Measurements from ENCODE around the gene CARS2.

The CARS2 gene

DNA sequence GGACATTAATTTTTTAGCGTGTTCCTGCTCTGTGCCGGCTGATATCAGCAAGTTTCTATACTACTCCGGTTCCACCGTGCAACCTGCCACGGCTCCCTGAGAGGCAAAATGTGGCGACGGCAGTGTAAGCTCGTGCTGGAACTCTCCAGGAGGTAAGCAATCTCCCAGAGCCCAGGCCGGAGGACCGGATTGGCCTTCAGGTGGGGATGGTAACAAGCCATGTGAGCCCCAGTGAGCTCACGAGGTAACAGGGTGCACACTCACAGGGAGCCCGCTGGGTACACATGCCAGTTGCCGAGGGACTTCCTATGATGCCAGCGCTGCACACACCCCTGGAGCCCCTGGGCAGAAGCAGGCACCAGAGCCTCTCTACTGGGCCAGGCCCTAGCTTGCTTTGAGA, 52.1 kb downstream of the CARS2 start:
- Histone ChIP-seq H3K36me3 (peaks cover 63% of the 10 kb centered on the region), H3K27me3 (no peaks in the 10 kb centered on the region), H3K4me3 (ENCODE audit: low read depth in 1 of 2, low read length in 1 of 2) (no peak overlapping the region), H3K27ac (no peak overlapping the region), H3K4me1 (ENCODE audit: control insufficient read depth in 1 of 2, insufficient read depth in 1 of 2, low read depth in 1 of 2, low read length in 1 of 2) (peaks cover 19 to 20% of the 10 kb centered on the region in 2 experiments), H3K9me3 (no peaks in the 10 kb centered on the region)
- TF ChIP-seq, protein P1, sequence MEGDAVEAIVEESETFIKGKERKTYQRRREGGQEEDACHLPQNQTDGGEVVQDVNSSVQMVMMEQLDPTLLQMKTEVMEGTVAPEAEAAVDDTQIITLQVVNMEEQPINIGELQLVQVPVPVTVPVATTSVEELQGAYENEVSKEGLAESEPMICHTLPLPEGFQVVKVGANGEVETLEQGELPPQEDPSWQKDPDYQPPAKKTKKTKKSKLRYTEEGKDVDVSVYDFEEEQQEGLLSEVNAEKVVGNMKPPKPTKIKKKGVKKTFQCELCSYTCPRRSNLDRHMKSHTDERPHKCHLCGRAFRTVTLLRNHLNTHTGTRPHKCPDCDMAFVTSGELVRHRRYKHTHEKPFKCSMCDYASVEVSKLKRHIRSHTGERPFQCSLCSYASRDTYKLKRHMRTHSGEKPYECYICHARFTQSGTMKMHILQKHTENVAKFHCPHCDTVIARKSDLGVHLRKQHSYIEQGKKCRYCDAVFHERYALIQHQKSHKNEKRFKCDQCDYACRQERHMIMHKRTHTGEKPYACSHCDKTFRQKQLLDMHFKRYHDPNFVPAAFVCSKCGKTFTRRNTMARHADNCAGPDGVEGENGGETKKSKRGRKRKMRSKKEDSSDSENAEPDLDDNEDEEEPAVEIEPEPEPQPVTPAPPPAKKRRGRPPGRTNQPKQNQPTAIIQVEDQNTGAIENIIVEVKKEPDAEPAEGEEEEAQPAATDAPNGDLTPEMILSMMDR (IDR thresholded peaks at IDR 0.05), result no peak

DNA sequence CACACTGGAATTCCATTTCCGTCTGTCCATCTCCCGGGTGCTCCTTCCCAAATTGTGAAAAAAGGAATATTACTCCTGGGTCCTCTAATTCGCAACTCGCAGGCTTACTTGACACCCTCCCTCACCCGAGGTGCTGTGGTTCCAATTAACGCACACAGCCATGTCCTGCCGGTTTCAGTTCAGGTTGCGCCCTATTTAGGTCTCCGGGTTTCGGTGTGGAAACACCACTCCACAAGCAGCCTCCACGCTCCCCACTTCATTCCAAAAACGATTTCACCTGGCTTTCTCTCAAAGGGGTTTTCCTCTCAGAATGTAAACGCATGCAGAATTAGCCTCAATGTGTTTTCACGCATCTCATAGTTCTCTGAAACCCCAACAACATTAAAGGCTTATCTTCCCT, 52.6 kb downstream of the CARS2 start:
- TF ChIP-seq, protein P1 (IDR thresholded peaks at IDR 0.05), result no peak
- H3K4me3 ChIP-seq (ENCODE audit: low read depth in 1 of 2, low read length in 1 of 2), result no peak overlapping the region
- peaks cover 13 to 15% of the 10 kb centered on the region in 2 experiments for H3K4me1 ChIP-seq (ENCODE audit: control insufficient read depth in 1 of 2, insufficient read depth in 1 of 2, low read depth in 1 of 2, low read length in 1 of 2)
- no peak overlapping the region for H3K27ac ChIP-seq
- H3K9me3 ChIP-seq, result no peaks in the 10 kb centered on the region
- peaks cover 68% of the 10 kb centered on the region for H3K36me3 ChIP-seq
- H3K27me3 ChIP-seq, result no peaks in the 10 kb centered on the region

DNA sequence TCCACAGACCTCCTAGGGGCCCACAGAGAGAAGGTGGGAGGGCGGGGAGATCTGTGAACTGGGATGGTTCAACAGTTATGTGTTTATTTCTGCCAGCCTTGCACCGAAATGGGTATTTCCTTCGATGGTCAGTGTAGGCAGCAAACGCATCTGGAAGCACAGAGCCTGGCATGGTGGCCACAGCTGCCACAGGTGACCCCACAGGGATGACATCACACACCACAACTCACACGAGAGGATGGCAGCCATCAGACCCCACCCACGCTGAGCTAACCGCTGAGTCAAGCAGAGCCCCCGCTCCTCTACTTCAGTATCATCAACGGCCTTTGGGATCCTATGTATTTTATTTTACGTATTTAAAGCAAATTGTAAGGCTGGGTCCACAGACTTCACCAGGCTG, 53.2 kb downstream of the CARS2 start:
- Histone ChIP-seq H3K9me3 (no peaks in the 10 kb centered on the region), H3K36me3 (peaks cover 74% of the 10 kb centered on the region), H3K4me1 (ENCODE audit: control insufficient read depth in 1 of 2, insufficient read depth in 1 of 2, low read depth in 1 of 2, low read length in 1 of 2) (peaks cover 8 to 10% of the 10 kb centered on the region in 2 experiments), H3K27ac (no peak overlapping the region), H3K4me3 (ENCODE audit: low read depth in 1 of 2, low read length in 1 of 2) (no peak overlapping the region), H3K27me3 (no peaks in the 10 kb centered on the region)
- TF ChIP-seq, protein P1 (IDR thresholded peaks at IDR 0.05), result no peak

DNA sequence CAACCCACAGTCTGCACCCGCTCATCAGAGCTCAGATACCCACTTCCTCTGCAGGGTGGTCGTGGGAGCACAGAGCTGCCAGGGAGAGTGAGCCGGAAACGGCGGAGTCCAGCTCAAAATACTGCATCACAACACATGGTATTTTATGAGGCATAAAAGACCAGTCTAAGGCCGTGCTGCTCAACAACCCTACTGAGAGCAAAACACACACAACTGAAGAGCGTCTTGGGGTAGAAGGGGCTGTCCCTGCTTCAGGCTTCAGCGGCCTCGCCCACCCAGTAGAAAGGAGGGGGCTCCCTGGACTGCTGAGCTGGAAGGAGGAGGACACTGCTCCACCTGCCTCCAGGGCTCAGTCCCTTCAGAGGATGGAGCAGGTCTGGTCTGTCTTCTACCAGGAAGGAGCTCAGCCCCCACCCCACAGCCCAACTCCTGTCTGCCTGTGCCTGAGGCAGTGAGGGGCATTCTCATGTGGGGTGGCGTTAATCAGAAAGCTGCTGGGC, 53.6 kb downstream of the CARS2 start:
- Histone ChIP-seq H3K4me3 (ENCODE audit: low read depth in 1 of 2, low read length in 1 of 2) (no peak overlapping the region), H3K9me3 (no peaks in the 10 kb centered on the region), H3K27me3 (no peaks in the 10 kb centered on the region), H3K27ac (no peak overlapping the region), H3K36me3 (peaks cover 78% of the 10 kb centered on the region), H3K4me1 (ENCODE audit: control insufficient read depth in 1 of 2, insufficient read depth in 1 of 2, low read depth in 1 of 2, low read length in 1 of 2) (peaks cover 3 to 5% of the 10 kb centered on the region in 2 experiments)
- TF ChIP-seq, protein P1 (IDR thresholded peaks at IDR 0.05), result no peak

DNA sequence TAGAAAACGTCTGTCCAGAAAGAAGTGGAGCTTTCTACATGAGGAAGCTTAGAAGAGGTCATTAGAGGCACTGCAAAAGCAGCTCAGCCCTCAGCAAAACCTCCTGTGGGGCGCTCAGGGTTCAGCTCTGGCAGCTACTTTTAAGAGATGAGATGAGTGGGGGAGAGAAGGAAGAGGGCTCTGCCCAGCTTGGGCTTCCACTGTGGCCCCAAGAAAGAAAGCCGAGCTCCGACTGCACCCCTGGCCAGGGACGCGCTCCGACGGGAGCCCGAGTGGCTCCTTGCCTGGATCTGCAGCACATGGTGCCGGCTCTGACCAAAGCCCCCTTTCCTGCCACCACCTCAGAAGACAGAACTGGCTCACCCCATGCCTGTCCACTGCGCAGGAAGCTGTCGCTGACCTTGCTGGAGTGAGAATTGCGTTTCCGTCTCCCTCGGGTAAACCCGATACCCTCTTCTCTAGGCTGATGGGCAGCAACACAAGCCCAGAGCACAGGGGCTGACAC, 54.1 kb downstream of the CARS2 start:
- peak overlapping the region; percentile 46 for H3K27ac ChIP-seq
- H3K4me3 ChIP-seq (ENCODE audit: low read depth in 1 of 2, low read length in 1 of 2), result no peak overlapping the region
- no peaks in the 10 kb centered on the region for H3K9me3 ChIP-seq
- TF ChIP-seq, protein P1 (IDR thresholded peaks at IDR 0.05), result no peak
- H3K4me1 ChIP-seq (ENCODE audit: control insufficient read depth in 1 of 2, insufficient read depth in 1 of 2, low read depth in 1 of 2, low read length in 1 of 2), result no peaks in the 10 kb centered on the region
- H3K27me3 ChIP-seq, result no peaks in the 10 kb centered on the region
- peaks cover 83% of the 10 kb centered on the region for H3K36me3 ChIP-seq
